K562 (cell line): ENCODE results near the gene INKA2. TPM values are rescaled to one million over a fixed set of nuclear protein-coding genes. Genes with fewer than 3 reads are reported as not detected.
A peak's percentile ranks its signal among the peaks of the same experiment; 100 is the strongest.

ENCODE experiments used
- ARID1B ChIP-seq: fragments of 450-650 bp; IDR thresholded peaks from 2 replicates; pipeline ENCODE4 v1.6.1; 2016; ENCODE audit warnings: antibody characterized with exemption, mild to moderate bottlenecking, inconsistent platforms
- EZH2 ChIP-seq: IDR thresholded peaks from 2 replicates; pipeline ENCODE4 v1.6.1; 2012; ENCODE audit warnings: low read depth, mild to moderate bottlenecking, inconsistent platforms, low read length, borderline replicate concordance
- HLTF ChIP-seq: fragments of 450-650 bp; IDR thresholded peaks from 2 replicates; pipeline ENCODE4 v1.6.1; 2016
- HSF4 ChIP-seq: fragments of 250-450 bp; sonication (Bioruptor Pico); IDR thresholded peaks from 2 replicates; pipeline ENCODE4 v2.1.2; 2022; ENCODE audit warnings: mild to moderate bottlenecking, moderate library complexity, borderline replicate concordance
- KDM1A ChIP-seq, 2 experiments: fragments of 450-650 bp; IDR thresholded peaks; 2 replicates each; pipeline ENCODE4 v1.6.1; 2016; ENCODE audit warnings: mild to moderate bottlenecking in 2 of 2
- KLF1 ChIP-seq: fragments of 450-650 bp; IDR thresholded peaks from 2 replicates; pipeline ENCODE4 v1.6.1; 2016; ENCODE audit warnings: missing genetic modification characterization, missing compliant biosample characterization
- MTA1 ChIP-seq: fragments of 450-650 bp; IDR thresholded peaks from 2 replicates; pipeline ENCODE4 v1.6.1; 2017; ENCODE audit warnings: borderline replicate concordance
- NEUROD1 ChIP-seq: fragments of 150-350 bp; IDR thresholded peaks from 2 replicates; pipeline ENCODE4 v1.6.1; 2014; ENCODE audit warnings: borderline replicate concordance, low read length, low read depth; ENCODE audit not compliant: partially characterized antibody
- RAD21 ChIP-seq, 2 experiments: fragments of 250-450 bp in 1 of 2; fragments of 450-650 bp in 1 of 2; sonication (Bioruptor Pico) in 1 of 2; formaldehyde crosslinking in 1 of 2; IDR thresholded peaks in 1 of 2; conservative IDR thresholded peaks in 1 of 2; 2 replicates each; pipeline versions ENCODE4 v1.4.0 to v1.8.0; 2020 to 2022; ENCODE audit warnings: mild to moderate bottlenecking in 2 of 2, moderate library complexity in 1 of 2
- RB1 ChIP-seq: fragments of 450-650 bp; IDR thresholded peaks from 2 replicates; pipeline ENCODE4 v1.6.1; 2017; ENCODE audit warnings: low read depth, mild to moderate bottlenecking
- REST ChIP-seq, 2 experiments: fragments of 450-650 bp; formaldehyde crosslinking in 1 of 2; IDR thresholded peaks; 2 replicates each; pipeline versions ENCODE4 v1.4.0 to v1.6.1; 2014 to 2020; ENCODE audit warnings: mild to moderate bottlenecking in 2 of 2, borderline replicate concordance in 1 of 2, low read depth in 1 of 2
- SMARCA4 ChIP-seq: fragments of 450-650 bp; IDR thresholded peaks from 2 replicates; pipeline ENCODE4 v1.6.1; 2016
- SRF ChIP-seq, 2 experiments: fragments of 250-450, 450-650 bp in 1 of 2; sonication (Bioruptor Pico) in 1 of 2; sonication (generic) in 1 of 2; formaldehyde crosslinking; IDR thresholded peaks; 2 replicates each; pipeline versions ENCODE4 v1.5.0 to v1.5.1; 2020 to 2022; ENCODE audit warnings: mild to moderate bottlenecking in 1 of 2, missing genetic modification reagents in 1 of 2
- STAG1 ChIP-seq: sonication (generic); formaldehyde crosslinking; IDR thresholded peaks from 2 replicates; pipeline ENCODE4 v1.5.0; 2020; ENCODE audit warnings: missing genetic modification reagents, borderline replicate concordance
- TAL1 ChIP-seq: fragments of 450-650 bp; IDR thresholded peaks from 2 replicates; pipeline ENCODE4 v1.6.1; 2016; ENCODE audit warnings: mild to moderate bottlenecking
- TFAP4 ChIP-seq: sonication (generic); formaldehyde crosslinking; IDR thresholded peaks from 2 replicates; pipeline ENCODE4 v1.8.0; 2022; ENCODE audit warnings: missing genetic modification reagents, mild to moderate bottlenecking, moderate library complexity, borderline replicate concordance
- TSC22D4 ChIP-seq: fragments of 450-650 bp; IDR thresholded peaks from 2 replicates; pipeline ENCODE4 v1.6.1; 2016; ENCODE audit warnings: missing genetic modification characterization, missing biosample characterization, control low read depth
- ZNF398 ChIP-seq: fragments of 250-450 bp; sonication (Bioruptor Pico); IDR thresholded peaks from 2 replicates; pipeline ENCODE4 v1.8.0; 2021; ENCODE audit warnings: moderate library complexity, mild to moderate bottlenecking, inconsistent platforms
- polyA plus RNA-seq, 8 experiments: library from polyadenylated mRNA; depleted of rRNA in 4 of 8; stranded (reverse) in 5 of 8; unstranded in 3 of 8; fragments of >200 nt; fragmentation: Nextera tagmentation in 2 of 8; fragmentation: Illumina TruSeq in 1 of 8; extraction: Ambion mirVana in 2 of 8; extraction: Trizol in 1 of 8; gene quantifications; 2 replicates each; pipeline versions ENCODE4 v1.2.1 to v1.2.3, GENCODE V29; 2011 to 2014; ENCODE audit warnings: inconsistent platforms in 1 of 8, missing spikeins in 1 of 8
- total RNA-seq, 7 experiments: library from RNA; depleted of rRNA in 6 of 7; stranded (reverse); fragments of >200 nt in 6 of 7; fragmentation: Illumina TruSeq in 2 of 7; extraction: Trizol in 2 of 7; gene quantifications; 2 replicates each; pipeline versions ENCODE4 v1.2.1 to v1.2.3, GENCODE V29; 2011 to 2021; ENCODE audit warnings: low replicate concordance in 1 of 7

INKA2 gene
- total and polyA plus RNA-seq, 9 of the 15 experiments (the other 6 are each of a cell fraction or from before 2014, with no cell fraction given): 0.04 to 1.4 (median 0.26) TPM; not detected in 1

GRCh38 chr1:111747282-111747734 lies 8.1 kb upstream of the INKA2 start (continued):
- TF ChIP-seq KLF1 (tag) (0 out of 2 replicates have a peak, but pooled peaks have one; percentile 43), MTA1 (peak; percentile 79; the same call in 1 of the 2 replicates), EZH2 (no peak), HSF4 (CRISPR knock-in tag) (no peak), STAG1 (peak; percentile 35; the same call in 1 of the 2 replicates), KDM1A (IDR thresholded peaks at IDR 0.05) (peak; percentile 67 to 79), ARID1B (peak; percentile 39; the same call in 1 of the 2 replicates), NEUROD1 (peak; percentile 36), TFAP4 (CRISPR knock-in tag) (no peak), RAD21 (CRISPR knock-in tag; conservative IDR thresholded peaks at IDR 0.05 in 1 of 2, IDR thresholded peaks at IDR 0.05 in 1 of 2) (peak; percentile 77 to 96), REST (IDR thresholded peaks at IDR 0.05; ENCODE audit: borderline replicate concordance) (peak; percentile 81), REST (CRISPR knock-in tag; IDR thresholded peaks at IDR 0.05; ENCODE audit: low read depth) (no peak), TAL1 (0 out of 2 replicates have a peak, but pooled peaks have one; percentile 6), SRF (CRISPR knock-in tag; IDR thresholded peaks at IDR 0.05) (no peak), HLTF (peak; percentile 100), ZNF398 (CRISPR knock-in tag) (no peak), RB1 (0 out of 2 replicates have a peak, but pooled peaks have one; percentile 21), SMARCA4 (no peak), TSC22D4 (tag) (no peak)
